CD8-positive, alpha-beta memory T cell (primary cell): ENCODE measurements around the gene CNTN6. TPM values are rescaled to one million over a fixed set of nuclear protein-coding genes. Genes with fewer than 3 reads are reported as not detected.
"Not testable (repeated sequence)": the region's sequence is repeated elsewhere in the genome, so short reads cannot be mapped to it uniquely, and the experiment has no call there.

Source experiments
- CTCF ChIA-PET: fragments of 350-600 bp; sonication (Branson Sonifier 250); formaldehyde crosslinking; loops from one replicate; lab custom pipeline; 2021; ENCODE audit warnings: antibody characterized with exemption; lab: Charles Lee
- POLR2A ChIA-PET: fragments of 350-600 bp; sonication (Branson Sonifier 250); formaldehyde crosslinking; loops from one replicate; lab custom pipeline; 2021; ENCODE audit warnings: antibody characterized with exemption; lab: Charles Lee
- DNase-seq, 5 donors: peaks; one replicate each; pipeline versions ENCODE4 v3.0.0 to v3.0.0-alpha.2; 2020 to 2022; ENCODE audit warnings: mixed read lengths in 1 of 5
- H3K27ac ChIP-seq: one replicate; pipeline ENCODE4 v1.7.0; 2013; ENCODE audit warnings: low read depth, mild to moderate bottlenecking, low read length, moderate library complexity
- H3K27me3 ChIP-seq: 2 replicates; pipeline ENCODE4 v1.7.0; 2013; ENCODE audit warnings: low read length, mild to moderate bottlenecking; ENCODE audit not compliant: insufficient read depth, poor library complexity, severe bottlenecking
- H3K36me3 ChIP-seq: 2 replicates; pipeline ENCODE4 v1.7.0; 2013; ENCODE audit warnings: mild to moderate bottlenecking, low read length, moderate library complexity; ENCODE audit not compliant: insufficient read depth
- H3K4me1 ChIP-seq: 2 replicates; pipeline ENCODE4 v1.7.0; 2013; ENCODE audit warnings: mild to moderate bottlenecking, low read length, moderate library complexity; ENCODE audit not compliant: insufficient read depth
- H3K4me3 ChIP-seq: 2 replicates; pipeline ENCODE4 v1.7.0; 2013; ENCODE audit warnings: mild to moderate bottlenecking, low read length
- H3K9me3 ChIP-seq: 2 replicates; pipeline ENCODE4 v1.7.0; 2013; ENCODE audit warnings: mild to moderate bottlenecking, low read length
- H3K27ac Mint-ChIP-seq, 8 donors: one replicate each; pipeline ENCODE4 v1.8.0; 2020 to 2021; ENCODE audit warnings: mixed read lengths in 8 of 8, mild to moderate bottlenecking in 6 of 8, inconsistent platforms in 3 of 8, moderate library complexity in 3 of 8
- H3K27me3 Mint-ChIP-seq, 2 donors: one replicate each; pipeline ENCODE4 v1.8.0; 2020 to 2021; ENCODE audit warnings: mixed read lengths in 2 of 2, mild to moderate bottlenecking in 1 of 2, moderate library complexity in 1 of 2
- H3K36me3 Mint-ChIP-seq, 3 donors: one replicate each; pipeline ENCODE4 v1.8.0; 2020 to 2021; ENCODE audit warnings: mixed read lengths in 3 of 3, inconsistent platforms in 1 of 3, mild to moderate bottlenecking in 1 of 3
- H3K4me1 Mint-ChIP-seq, 3 donors: one replicate each; pipeline ENCODE4 v1.8.0; 2020 to 2021; ENCODE audit warnings: mixed read lengths in 3 of 3, inconsistent platforms in 1 of 3, mild to moderate bottlenecking in 1 of 3
- H3K4me3 Mint-ChIP-seq, 7 donors: one replicate each; pipeline ENCODE4 v1.8.0; 2020 to 2021; ENCODE audit warnings: mixed read lengths in 7 of 7, mild to moderate bottlenecking in 6 of 7, moderate library complexity in 4 of 7, inconsistent platforms in 2 of 7
- H3K9me3 Mint-ChIP-seq, 5 donors: one replicate each; pipeline ENCODE4 v1.8.0; 2020 to 2022; ENCODE audit warnings: mixed read lengths in 5 of 5, mild to moderate bottlenecking in 3 of 5, moderate library complexity in 2 of 5, inconsistent platforms in 1 of 5
- polyA plus RNA-seq: library from polyadenylated mRNA; unstranded; fragments of 300-500 nt; fragmentation: Illumina TruSeq; gene quantifications from one replicate; pipeline ENCODE4 v1.2.3, GENCODE V29; 2021
- total RNA-seq, 2 experiments: library from RNA; stranded (reverse); gene quantifications; one replicate each; pipeline ENCODE4 v1.2.3, GENCODE V29; 2021

The CNTN6 gene
- total and polyA plus RNA-seq, 3 experiments from 2014 or later: not detected

DNA sequence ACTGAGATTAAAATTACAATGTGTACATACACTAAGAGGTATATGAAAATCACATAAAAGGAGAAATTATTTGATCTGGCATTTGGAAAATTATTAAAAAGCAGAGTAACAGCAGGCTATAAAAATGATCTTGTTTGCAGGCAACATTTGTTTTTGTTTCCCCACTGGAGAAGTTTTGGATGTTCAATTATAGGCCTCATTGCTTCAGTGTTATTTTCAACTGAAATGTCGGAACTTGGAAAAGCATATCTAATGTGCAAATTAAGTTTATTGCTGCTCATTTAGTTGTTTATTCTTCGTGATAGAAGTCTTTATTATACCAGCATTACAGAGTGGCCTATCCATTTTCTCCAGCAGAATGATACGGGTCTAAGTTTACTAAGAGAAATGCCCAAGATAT lies 263.3 kb downstream of the CNTN6 start:
- POLR2A ChIA-PET: no interaction called here
- H3K27ac ChIP-seq: no peak overlapping the region
- CTCF ChIA-PET: no interaction called here

DNA sequence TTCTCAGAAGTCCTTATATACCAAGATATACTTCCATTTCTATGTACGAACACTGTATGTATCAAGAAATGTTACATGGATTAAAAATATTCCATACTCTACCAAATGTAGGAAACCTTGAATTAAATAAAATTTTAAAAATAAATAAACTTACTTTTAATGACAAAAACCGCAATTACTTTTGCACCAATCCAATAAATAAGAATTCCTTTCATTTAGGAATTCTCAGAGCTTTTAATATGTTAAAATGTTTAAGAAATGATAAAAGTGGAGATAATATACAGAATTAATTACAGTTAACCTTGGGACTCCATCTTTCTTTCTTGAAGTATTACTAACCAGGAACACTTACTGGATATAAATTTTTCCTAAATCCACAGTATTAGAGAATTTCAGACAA lies 272.7 kb downstream of the CNTN6 start:
- Histone ChIP-seq H3K27ac (no peak overlapping the region), H3K4me3 (no peak overlapping the region), H3K9me3 (no peaks in the 10 kb centered on the region), H3K4me1 (no peaks in the 10 kb centered on the region), H3K27me3 (no peaks in the 10 kb centered on the region), H3K36me3 (no peaks in the 10 kb centered on the region)
- Mint-ChIP-seq H3K4me1 (no peaks in the 10 kb centered on the region), H3K27ac (no peak overlapping the region), H3K4me3 (no peak overlapping the region), H3K27me3 (no peaks in the 10 kb centered on the region), H3K36me3 (no peaks in the 10 kb centered on the region), H3K9me3 (peaks cover 0 to 24% (median 12%) of the 10 kb centered on the region in 5 donors)
- ChIA-PET POLR2A (no interaction called here), CTCF (interaction anchor here (1.3 kb wide), 1 partner anchor 9 kb away, joined by 3 read pairs; no protein-coding TSS in a partner anchor)
- DNase-seq: no peak

More for the DNA sequence above, 263.3 kb downstream of the CNTN6 start:
- no peak for DNase-seq
- Mint-ChIP-seq H3K9me3 (peaks cover 1 to 41% (median 2%) of the 10 kb centered on the region in 5 donors), H3K27ac (no peak overlapping the region), H3K4me1 (no peaks in the 10 kb centered on the region), H3K27me3 (no peaks in the 10 kb centered on the region), H3K36me3 (no peaks in the 10 kb centered on the region), H3K4me3 (no peak overlapping the region)
- Histone ChIP-seq H3K9me3 (no peaks in the 10 kb centered on the region), H3K27me3 (no peaks in the 10 kb centered on the region), H3K4me1 (no peaks in the 10 kb centered on the region), H3K4me3 (no peak overlapping the region), H3K36me3 (no peaks in the 10 kb centered on the region)

DNA sequence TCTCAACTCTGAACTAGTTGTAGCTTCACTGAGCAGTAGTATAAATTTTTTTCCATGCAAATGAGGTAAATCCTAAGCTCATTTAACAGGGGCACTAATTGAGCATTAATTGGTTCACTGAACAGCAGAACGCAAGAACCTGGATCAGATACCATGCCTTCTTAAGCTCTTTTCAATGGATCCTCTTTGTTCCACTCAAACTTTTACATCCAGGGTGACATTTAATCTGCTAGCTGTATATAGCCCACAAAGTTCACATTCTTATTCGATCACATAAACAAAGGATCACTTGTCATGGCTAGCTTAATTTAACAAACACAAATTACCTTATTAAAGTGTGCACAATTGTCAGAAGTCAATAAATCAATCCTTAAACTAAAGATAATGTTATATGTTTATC lies 281.6 kb downstream of the CNTN6 start:
- Histone ChIP-seq H3K4me3 (no peak overlapping the region), H3K4me1 (no peaks in the 10 kb centered on the region), H3K9me3 (no peaks in the 10 kb centered on the region), H3K36me3 (no peaks in the 10 kb centered on the region), H3K27me3 (no peaks in the 10 kb centered on the region), H3K27ac (no peak overlapping the region)
- H3K27ac Mint-ChIP-seq: no peak overlapping the region
- POLR2A ChIA-PET: no interaction called here
- H3K9me3 Mint-ChIP-seq: peaks cover 7 to 31% (median 11%) of the 10 kb centered on the region in 5 donors
- no peaks in the 10 kb centered on the region for H3K27me3 Mint-ChIP-seq
- no peak for DNase-seq
- CTCF ChIA-PET: interaction anchor here (0.9 to 1.0 kb wide), 2 partner anchors 9 to 55 kb away, joined by 3 to 4 read pairs; no protein-coding TSS in a partner anchor
- H3K4me1 Mint-ChIP-seq: no peaks in the 10 kb centered on the region
- no peaks in the 10 kb centered on the region for H3K36me3 Mint-ChIP-seq
- no peak overlapping the region for H3K4me3 Mint-ChIP-seq

DNA sequence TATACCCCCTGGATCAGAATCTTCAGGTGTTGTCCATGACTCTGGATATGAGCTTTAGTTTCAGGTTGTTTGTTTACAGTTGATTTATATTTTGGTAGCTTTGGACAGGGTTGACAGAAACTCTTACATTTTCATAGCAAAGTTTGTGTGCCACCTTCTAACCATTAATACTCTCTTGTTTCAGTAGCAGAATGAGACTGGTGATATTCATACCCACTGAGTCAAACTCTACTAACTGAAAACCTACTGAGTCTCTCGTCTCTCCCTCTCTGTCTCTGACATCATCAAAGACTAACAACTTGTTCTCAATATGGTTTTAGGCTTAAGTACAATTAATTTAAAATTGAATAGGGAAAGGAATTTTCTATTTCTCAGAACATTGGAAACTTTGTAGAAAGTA lies 282.3 kb downstream of the CNTN6 start:
- ChIA-PET CTCF (interaction anchor here (0.9 to 1.0 kb wide), 2 partner anchors 10 to 56 kb away, joined by 3 to 4 read pairs; no protein-coding TSS in a partner anchor), POLR2A (no interaction called here)
- Mint-ChIP-seq H3K4me3 (no peak overlapping the region), H3K4me1 (no peaks in the 10 kb centered on the region), H3K36me3 (no peaks in the 10 kb centered on the region), H3K9me3 (peaks cover 6 to 36% (median 11%) of the 10 kb centered on the region in 5 donors), H3K27ac (no peak overlapping the region), H3K27me3 (no peaks in the 10 kb centered on the region)
- H3K27me3 ChIP-seq: no peaks in the 10 kb centered on the region
- no peaks in the 10 kb centered on the region for H3K9me3 ChIP-seq
- no peaks in the 10 kb centered on the region for H3K36me3 ChIP-seq
- no peak for DNase-seq
- no peak overlapping the region for H3K4me3 ChIP-seq
- H3K4me1 ChIP-seq: no peaks in the 10 kb centered on the region
- no peak overlapping the region for H3K27ac ChIP-seq

DNA sequence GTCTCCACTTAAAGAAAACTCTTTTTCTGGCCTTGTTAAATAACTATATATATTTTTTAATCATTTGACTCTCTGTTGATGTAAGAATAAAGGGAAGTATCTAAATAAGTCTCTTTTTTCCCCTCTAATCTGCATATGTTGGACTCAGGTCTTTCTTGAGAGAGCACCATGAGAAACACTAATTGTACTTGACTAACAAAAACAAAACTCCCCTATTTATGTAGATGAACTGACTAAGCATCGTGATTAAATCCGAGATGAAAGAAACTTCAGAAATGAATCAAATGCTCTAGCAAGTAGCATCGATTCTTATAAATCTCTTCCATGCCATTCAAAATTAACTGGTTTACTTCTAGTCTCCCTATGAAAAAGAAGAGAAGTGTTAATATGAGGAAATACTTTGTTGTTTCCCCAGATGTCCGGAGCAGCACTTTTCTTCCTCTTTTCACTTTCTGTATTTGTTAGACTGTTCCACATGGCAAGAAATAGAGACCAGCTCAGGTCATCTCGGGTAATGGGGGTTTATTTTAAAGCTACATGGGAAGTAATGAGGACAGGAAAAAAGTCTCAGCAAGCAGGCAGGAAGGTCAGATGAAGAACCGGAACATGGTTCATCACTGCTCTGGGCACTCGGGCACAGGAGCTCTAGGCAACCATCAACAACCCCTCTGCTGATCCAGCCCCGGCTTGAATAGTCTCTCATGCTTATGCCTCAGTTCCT lies 288.3 kb downstream of the CNTN6 start:
- no peak overlapping the region for H3K4me3 Mint-ChIP-seq
- no peaks in the 10 kb centered on the region for H3K9me3 ChIP-seq
- no peaks in the 10 kb centered on the region for H3K27me3 Mint-ChIP-seq
- H3K4me1 ChIP-seq: no peaks in the 10 kb centered on the region
- no peaks in the 10 kb centered on the region for H3K4me1 Mint-ChIP-seq
- no peak overlapping the region for H3K27ac Mint-ChIP-seq
- no peak for DNase-seq
- POLR2A ChIA-PET: no interaction called here
- H3K9me3 Mint-ChIP-seq: peaks cover 3 to 45% (median 9%) of the 10 kb centered on the region in 5 donors
- CTCF ChIA-PET: no interaction called here
- no peak overlapping the region for H3K4me3 ChIP-seq
- no peaks in the 10 kb centered on the region for H3K36me3 ChIP-seq
- no peaks in the 10 kb centered on the region for H3K27me3 ChIP-seq
- H3K36me3 Mint-ChIP-seq: no peaks in the 10 kb centered on the region
- H3K27ac ChIP-seq: no peak overlapping the region

DNA sequence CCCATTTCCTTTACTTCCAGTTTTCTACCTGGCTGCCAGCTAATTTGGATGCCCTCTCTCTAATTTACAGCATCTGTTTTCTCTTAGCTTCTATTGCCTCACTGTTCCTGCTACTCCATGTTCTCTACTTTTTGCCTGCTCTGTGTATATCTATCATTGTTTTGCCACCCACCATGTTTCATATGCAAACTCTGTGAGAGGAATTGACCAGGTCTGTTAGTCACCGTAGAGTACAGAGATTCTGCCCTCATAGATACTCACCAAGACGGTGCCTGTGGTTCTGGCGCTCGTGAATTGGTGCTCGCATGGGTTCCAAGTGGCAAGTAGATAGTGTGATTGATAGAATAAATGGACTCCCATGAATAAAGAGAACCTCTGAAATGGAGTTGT lies 288.8 kb downstream of the CNTN6 start:
- Mint-ChIP-seq H3K4me1 (no peaks in the 10 kb centered on the region), H3K4me3 (no peak overlapping the region), H3K36me3 (no peaks in the 10 kb centered on the region), H3K27me3 (no peaks in the 10 kb centered on the region), H3K27ac (no peak overlapping the region), H3K9me3 (peaks cover 3 to 46% (median 9%) of the 10 kb centered on the region in 5 donors)
- H3K27ac ChIP-seq: no peak overlapping the region
- CTCF ChIA-PET: no interaction called here
- no peaks in the 10 kb centered on the region for H3K9me3 ChIP-seq
- H3K27me3 ChIP-seq: no peaks in the 10 kb centered on the region
- POLR2A ChIA-PET: no interaction called here
- no peaks in the 10 kb centered on the region for H3K4me1 ChIP-seq
- no peaks in the 10 kb centered on the region for H3K36me3 ChIP-seq
- no peak overlapping the region for H3K4me3 ChIP-seq
- no peak for DNase-seq

DNA sequence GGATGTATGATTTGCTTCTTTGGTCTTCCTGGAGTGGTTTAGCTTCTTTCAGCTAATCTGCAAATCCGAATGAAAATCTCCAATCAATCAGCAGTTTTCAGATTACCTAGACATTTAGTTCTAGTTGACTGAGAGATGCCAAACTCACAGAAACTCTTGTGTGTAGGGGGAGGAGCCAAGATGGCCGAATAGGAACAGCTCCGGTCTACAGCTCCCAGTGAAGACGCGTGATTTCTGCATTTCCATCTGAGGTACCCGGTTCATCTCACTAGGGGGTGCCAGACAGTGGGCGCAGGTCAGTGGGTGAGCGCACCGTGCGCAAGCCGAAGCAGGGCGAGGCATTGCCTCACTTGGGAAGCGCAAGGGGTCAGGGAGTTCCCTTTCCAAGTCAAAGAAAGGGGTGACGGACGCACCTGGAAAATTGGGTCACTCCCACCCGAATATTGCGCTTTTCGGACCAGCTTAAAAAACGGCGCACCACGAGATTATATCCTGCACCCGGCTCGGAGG lies 294.6 kb downstream of the CNTN6 start:
- H3K4me3 Mint-ChIP-seq, H3K27ac Mint-ChIP-seq, DNase-seq, H3K27me3 ChIP-seq, H3K36me3 Mint-ChIP-seq, H3K4me1 ChIP-seq, CTCF ChIA-PET, H3K27me3 Mint-ChIP-seq, POLR2A ChIA-PET, H3K4me3 ChIP-seq, H3K9me3 ChIP-seq, H3K36me3 ChIP-seq, H3K27ac ChIP-seq, H3K4me1 Mint-ChIP-seq: not testable (repeated sequence)
- peaks cover 4 to 19% (median 12%) of the 10 kb centered on the region in 5 donors for H3K9me3 Mint-ChIP-seq

DNA sequence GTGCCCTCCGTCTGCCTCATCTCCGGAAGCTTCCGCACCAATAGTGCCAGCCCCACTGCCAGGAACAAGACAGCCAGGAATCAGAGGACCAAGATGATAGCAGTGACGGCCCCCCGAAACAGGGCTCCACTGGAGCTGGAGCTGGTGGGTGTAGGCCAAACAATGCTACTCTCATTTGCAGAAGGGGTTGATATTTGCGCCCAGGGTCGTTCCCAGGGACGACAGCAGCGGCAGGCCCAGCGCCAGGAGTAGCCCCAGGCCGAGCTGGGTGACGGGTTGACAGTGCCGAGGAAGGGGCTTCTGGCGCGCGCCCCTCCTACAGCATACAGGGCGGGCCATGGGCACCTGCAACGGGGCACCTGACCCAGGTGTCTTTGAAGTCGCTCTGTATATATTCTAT lies 301.4 kb downstream of the CNTN6 start:
- H3K27ac ChIP-seq: no peak overlapping the region
- H3K9me3 ChIP-seq: no peaks in the 10 kb centered on the region
- DNase-seq: no peak
- Mint-ChIP-seq H3K36me3 (no peaks in the 10 kb centered on the region), H3K4me1 (no peaks in the 10 kb centered on the region), H3K27me3 (peaks cover 0 to 3% of the 10 kb centered on the region in 2 donors), H3K4me3 (no peak overlapping the region), H3K27ac (no peak overlapping the region), H3K9me3 (peaks cover 0 to 18% (median 9%) of the 10 kb centered on the region in 5 donors)
- no peaks in the 10 kb centered on the region for H3K4me1 ChIP-seq
- no peak overlapping the region for H3K4me3 ChIP-seq
- ChIA-PET CTCF (no interaction called here), POLR2A (no interaction called here)
- no peaks in the 10 kb centered on the region for H3K27me3 ChIP-seq
- H3K36me3 ChIP-seq: no peaks in the 10 kb centered on the region
